Measurements from ENCODE around the gene MBNL1. TPM values are rescaled to one million over a fixed set of nuclear protein-coding genes. Genes with fewer than 3 reads are reported as not detected.

MBNL1 gene
- total RNA-seq, 1 experiment from 2014 or later: 117 TPM

- BruUV-seq (replicated peaks): no TSS peak
- H3K36me3 ChIP-seq (ENCODE audit: insufficient read depth, low read length, poor library complexity, severe bottlenecking): no peaks in the 10 kb centered on the region
- no peak for DNase-seq (ENCODE audit: low spot score)
- CTCF ChIA-PET: no interaction called here
- intact Hi-C loops (cut with micrococcal nuclease; ENCODE audit: unreplicated experiment): no loop called here
- no peaks in the 10 kb centered on the region for H3K4me1 ChIP-seq (ENCODE audit: insufficient read depth, low read length, poor library complexity, severe bottlenecking)
- H3K27ac ChIP-seq (ENCODE audit: low read depth, low read length, poor library complexity, severe bottlenecking): no peak overlapping the region
- H3K27me3 ChIP-seq (replicated peaks; ENCODE audit: insufficient read depth, low read depth, low read length, poor library complexity): no peaks in the 10 kb centered on the region
- no peak for TF ChIP-seq CTCF (conservative IDR thresholded peaks at IDR 0.05; ENCODE audit: low read depth, low read length)
- TF ChIP-seq EZH2 (IDR thresholded peaks at IDR 0.05; ENCODE audit: borderline replicate concordance, low read depth, low read length, poor library complexity, severe bottlenecking): no peak
- H3K4me3 ChIP-seq (ENCODE audit: low read depth, low read length, poor library complexity, severe bottlenecking): no peak overlapping the region
- no peaks in the 10 kb centered on the region for H3K9me3 ChIP-seq (ENCODE audit: low read depth, low read length, poor library complexity, severe bottlenecking)
- POLR2A ChIA-PET (ENCODE audit: low non-redundant PET): no interaction called here
Observed at GRCh38 chr3:152256851-152257562, 11.7 kb upstream of the MBNL1 start.

GRCh38 chr3:152257563-152258035, 11.1 kb upstream of the MBNL1 start:
- Histone ChIP-seq H3K9me3 (ENCODE audit: low read depth, low read length, poor library complexity, severe bottlenecking) (no peaks in the 10 kb centered on the region), H3K27ac (ENCODE audit: low read depth, low read length, poor library complexity, severe bottlenecking) (no peak overlapping the region), H3K4me1 (ENCODE audit: insufficient read depth, low read length, poor library complexity, severe bottlenecking) (no peaks in the 10 kb centered on the region), H3K27me3 (replicated peaks; ENCODE audit: insufficient read depth, low read depth, low read length, poor library complexity) (no peaks in the 10 kb centered on the region), H3K36me3 (ENCODE audit: insufficient read depth, low read length, poor library complexity, severe bottlenecking) (no peaks in the 10 kb centered on the region), H3K4me3 (ENCODE audit: low read depth, low read length, poor library complexity, severe bottlenecking) (no peak overlapping the region)
- intact Hi-C loops (cut with micrococcal nuclease; ENCODE audit: unreplicated experiment): no loop called here
- DNase-seq (ENCODE audit: low spot score): no peak
- ChIA-PET CTCF (no interaction called here), POLR2A (ENCODE audit: low non-redundant PET) (no interaction called here)
- TF ChIP-seq EZH2 (IDR thresholded peaks at IDR 0.05; ENCODE audit: borderline replicate concordance, low read depth, low read length, poor library complexity, severe bottlenecking): no peak
- no peak for TF ChIP-seq CTCF (conservative IDR thresholded peaks at IDR 0.05; ENCODE audit: low read depth, low read length)
- BruUV-seq (replicated peaks): no TSS peak

- Histone ChIP-seq H3K36me3 (ENCODE audit: insufficient read depth, low read length, poor library complexity, severe bottlenecking) (no peaks in the 10 kb centered on the region), H3K4me1 (ENCODE audit: insufficient read depth, low read length, poor library complexity, severe bottlenecking) (no peaks in the 10 kb centered on the region), H3K27ac (ENCODE audit: low read depth, low read length, poor library complexity, severe bottlenecking) (no peak overlapping the region), H3K4me3 (ENCODE audit: low read depth, low read length, poor library complexity, severe bottlenecking) (no peak overlapping the region), H3K27me3 (replicated peaks; ENCODE audit: insufficient read depth, low read depth, low read length, poor library complexity) (no peaks in the 10 kb centered on the region), H3K9me3 (ENCODE audit: low read depth, low read length, poor library complexity, severe bottlenecking) (no peaks in the 10 kb centered on the region)
- DNase-seq (ENCODE audit: low spot score): no peak
- ChIA-PET POLR2A (ENCODE audit: low non-redundant PET) (no interaction called here), CTCF (no interaction called here)
- intact Hi-C loops (cut with micrococcal nuclease; ENCODE audit: unreplicated experiment): no loop called here
- TF ChIP-seq CTCF (conservative IDR thresholded peaks at IDR 0.05; ENCODE audit: low read depth, low read length) (no peak), EZH2 (IDR thresholded peaks at IDR 0.05; ENCODE audit: borderline replicate concordance, low read depth, low read length, poor library complexity, severe bottlenecking) (no peak)
- no TSS peak for BruUV-seq (replicated peaks)
Observed at GRCh38 chr3:152258448-152259393, 10.0 kb upstream of the MBNL1 start.
